ENCODE data around the gene ARFIP2.
A peak's percentile ranks its signal among the peaks of the same experiment; 100 is the strongest.

ARFIP2 gene

GRCh38 chr11:6482441-6482840 is 1.3 kb upstream of the ARFIP2 start:
- no peak for DNase-seq (ENCODE audit: low read depth, low spot score)

- no peak for DNase-seq (ENCODE audit: low read depth, low spot score)
Observed at GRCh38 chr11:6481924-6482275, 769 bp upstream of the ARFIP2 start.

GRCh38 chr11:6480299-6480914 is 724 bp downstream of the ARFIP2 start:
- no peak for DNase-seq (ENCODE audit: low read depth, low spot score)

- DNase-seq (ENCODE audit: low read depth, low spot score): no peak
Observed at GRCh38 chr11:6476571-6476970, 4.6 kb downstream of the ARFIP2 start.

GRCh38 chr11:6475936-6476335 is 5.2 kb downstream of the ARFIP2 start:
- DNase-seq (ENCODE audit: low read depth, low spot score): no peak

- no peak for DNase-seq (ENCODE audit: low read depth, low spot score)
Observed at GRCh38 chr11:6474806-6475500, 6.2 kb downstream of the ARFIP2 start.

GRCh38 chr11:6474413-6474792 is 6.7 kb downstream of the ARFIP2 start:
- no peak for DNase-seq (ENCODE audit: low read depth, low spot score)

- DNase-seq (ENCODE audit: low read depth, low spot score): peak; percentile 12
Observed at GRCh38 chr11:6473451-6474412, 7.4 kb downstream of the ARFIP2 start, which contains the start of gene TRIM3. Gene TRIM3 (minus strand): TSS chr11:6473941. CDS start chr11:6465695, 8,246 bp downstream.

- DNase-seq (ENCODE audit: low read depth, low spot score): no peak
Observed at GRCh38 chr11:6472934-6473333, 8.2 kb downstream of the ARFIP2 start.

- no peak for DNase-seq (ENCODE audit: low read depth, low spot score)
Observed at GRCh38 chr11:6469599-6469998, 11.5 kb downstream of the ARFIP2 start.

- DNase-seq (ENCODE audit: low read depth, low spot score): no peak
Observed at GRCh38 chr11:6468712-6469495, 12.2 kb downstream of the ARFIP2 start.

GRCh38 chr11:6459099-6459450 is 22.1 kb downstream of the ARFIP2 start:
- DNase-seq (ENCODE audit: low read depth, low spot score): no peak

- no peak for DNase-seq (ENCODE audit: low read depth, low spot score)
Observed at GRCh38 chr11:6458352-6459098, 22.6 kb downstream of the ARFIP2 start.

GRCh38 chr11:6457581-6458320 is 23.4 kb downstream of the ARFIP2 start:
- DNase-seq (ENCODE audit: low read depth, low spot score): no peak

- DNase-seq (ENCODE audit: low read depth, low spot score): no peak
Observed at GRCh38 chr11:6456361-6457073, 24.6 kb downstream of the ARFIP2 start.

GRCh38 chr11:6455070-6455469 is 26.1 kb downstream of the ARFIP2 start:
- DNase-seq (ENCODE audit: low read depth, low spot score): no peak

GRCh38 chr11:6453152-6453551 is 28.0 kb downstream of the ARFIP2 start:
- no peak for DNase-seq (ENCODE audit: low read depth, low spot score)

GRCh38 chr11:6452219-6452618 is 28.9 kb downstream of the ARFIP2 start:
- DNase-seq (ENCODE audit: low read depth, low spot score): no peak

- DNase-seq (ENCODE audit: low read depth, low spot score): no peak
Observed at GRCh38 chr11:6448574-6448973, 32.6 kb downstream of the ARFIP2 start.

Data from activated naive CD8-positive, alpha-beta T cell treated with anti-CD3 and anti-CD28 coated beads, Interleukin-2, amount 50 U/mL, for 16 hours (primary cell).